Endothelial cell of umbilical vein (primary cell): ENCODE results near the gene NAA40. TPM values are rescaled to one million over a fixed set of nuclear protein-coding genes. Genes with fewer than 3 reads are reported as not detected.
A peak's percentile ranks its signal among the peaks of the same experiment; 100 is the strongest.

Experiments
- BruUV-seq: library from RNA; stranded (reverse); fragments of 400-500 nt; replicated peaks from 2 replicates; lab custom pipeline; 2021; lab: Mats Ljungman, UMichigan
- CTCF ChIA-PET: fragments of 300-600, 350-600 bp; sonication (Branson Sonifier 250); formaldehyde crosslinking; loops from one replicate; lab custom pipeline; 2021; ENCODE audit warnings: antibody characterized with exemption, inconsistent platforms; lab: Charles Lee
- POLR2A ChIA-PET: fragments of 300-600, 350-600 bp; sonication (Branson Sonifier 250); formaldehyde crosslinking; loops from one replicate; lab custom pipeline; 2021; ENCODE audit warnings: antibody characterized with exemption, inconsistent platforms; lab: Charles Lee
- DNase-seq: peaks from one replicate; pipeline ENCODE4 v3.0.0-alpha.2; 2011; ENCODE audit warnings: low read depth, low spot score
- FAIRE-seq: peaks from 2 replicates; lab custom pipeline; 2011; peaks lifted over from hg19 to GRCh38; lab: Jason Lieb, UNC
- H2AFZ ChIP-seq: 2 replicates; pipeline ENCODE4 v1.6.0; 2012; ENCODE audit warnings: low read depth, low read length, control low read depth, inconsistent platforms
- H3K27ac ChIP-seq: 2 replicates; pipeline ENCODE4 v1.5.1; 2011; ENCODE audit warnings: low read depth, mild to moderate bottlenecking, control low read depth, low read length, moderate library complexity; ENCODE audit not compliant: insufficient read depth
- H3K27me3 ChIP-seq, 2 experiments: 2 replicates each; pipeline versions ENCODE4 v1.6.0 to v1.6.1; 2011; ENCODE audit warnings: low read length in 2 of 2, mixed read lengths in 1 of 2; ENCODE audit not compliant: control insufficient read depth in 2 of 2, insufficient read depth in 2 of 2
- H3K36me3 ChIP-seq, 2 experiments: 2 replicates in 1 of 2; 3 replicates in 1 of 2; pipeline ENCODE4 v1.5.1; 2011; ENCODE audit warnings: low read length in 2 of 2, mild to moderate bottlenecking in 1 of 2, moderate library complexity in 1 of 2; ENCODE audit not compliant: control insufficient read depth in 2 of 2, insufficient read depth in 2 of 2; ENCODE audit errors: extremely low read depth in 1 of 2
- H3K4me1 ChIP-seq: 3 replicates; pipeline ENCODE4 v1.5.1; 2011; ENCODE audit warnings: mild to moderate bottlenecking, low read length; ENCODE audit not compliant: control insufficient read depth, insufficient read depth; ENCODE audit errors: extremely low read depth
- H3K4me2 ChIP-seq: 2 replicates; pipeline ENCODE4 v1.6.1; 2011; ENCODE audit warnings: low read length, control low read depth, mixed read lengths; ENCODE audit not compliant: insufficient read depth
- H3K4me3 ChIP-seq, 3 experiments: fragments of 200-600 bp in 1 of 3; sonication (generic), shearing (Covaris generic) in 1 of 3; replicated peaks in 1 of 3; 2 replicates each; pipeline ENCODE4 v1.5.1; 2011 to 2016; ENCODE audit warnings: control low read depth in 3 of 3, low read length in 3 of 3, mild to moderate bottlenecking in 2 of 3, inconsistent platforms in 1 of 3, low read depth in 1 of 3, moderate library complexity in 1 of 3; ENCODE audit not compliant: insufficient read depth in 1 of 3
- H3K79me2 ChIP-seq: 2 replicates; pipeline ENCODE4 v1.6.0; 2012; ENCODE audit warnings: low read length, inconsistent platforms; ENCODE audit not compliant: control insufficient read depth, insufficient read depth
- H3K9ac ChIP-seq: replicated peaks from 2 replicates; pipeline ENCODE3; 2011; ENCODE audit warnings: low read length, control low read depth; ENCODE audit not compliant: insufficient read depth; ENCODE audit errors: extremely low read depth
- H3K9me1 ChIP-seq: replicated peaks from 3 replicates; pipeline ENCODE4 v1.6.0; 2011; ENCODE audit warnings: mild to moderate bottlenecking, low read length; ENCODE audit not compliant: control insufficient read depth, insufficient read depth; ENCODE audit errors: extremely low read depth
- H3K9me3 ChIP-seq: replicated peaks from 2 replicates; pipeline ENCODE4 v1.5.1; 2012; ENCODE audit warnings: low read length, inconsistent platforms; ENCODE audit not compliant: control insufficient read depth, insufficient read depth
- H4K20me1 ChIP-seq: replicated peaks from 2 replicates; pipeline ENCODE3; 2011; ENCODE audit warnings: mild to moderate bottlenecking, low read length; ENCODE audit not compliant: control insufficient read depth, insufficient read depth; ENCODE audit errors: extremely low read depth
- MAX ChIP-seq: IDR thresholded peaks from 2 replicates; pipeline ENCODE4 v1.6.1; 2011; ENCODE audit not compliant: insufficient read depth, insufficient read length
- POLR2AphosphoS5 ChIP-seq: IDR thresholded peaks from 2 replicates; pipeline ENCODE4 v1.6.1; 2012; ENCODE audit warnings: low read depth, mild to moderate bottlenecking, control low read depth, low read length, moderate library complexity; ENCODE audit not compliant: insufficient read depth
- dilution Hi-C: fragments of 300-500 bp; cut with MboI; formaldehyde crosslinking; loops from one replicate; pipeline ENCODE4 v1.15.0; 2019; ENCODE audit warnings: low sequenced_read_pairs; ENCODE audit not compliant: extremely low pct_ligation_motif_present
- intact Hi-C: fragments of 100-400 bp; cut with micrococcal nuclease; formaldehyde crosslinking; loops from one replicate; pipeline ENCODE4 v1.10.0; 2022
- polyA plus RNA-seq, 4 experiments: library from polyadenylated mRNA; depleted of rRNA in 3 of 4; stranded (reverse) in 3 of 4; unstranded in 1 of 4; fragments of >200 nt; gene quantifications; 2 replicates each; pipeline versions ENCODE4 v1.2.1 to v1.2.3, GENCODE V29; 2011 to 2012; ENCODE audit warnings: missing spikeins in 1 of 4
- total RNA-seq: library from RNA; stranded (reverse); gene quantifications from 2 replicates; pipeline ENCODE4 v1.2.3, GENCODE V29; 2021

Gene NAA40
- total and polyA plus RNA-seq, 2 donors (not counting 3 experiments of a cell fraction or from before 2014, with no cell fraction given) = 28.5 to 32.3 TPM

GRCh38 chr11:63916837-63917691 lies 21.7 kb upstream of the NAA40 start, which contains the start of gene RCOR2:
Gene RCOR2, minus strand, starts transcription at chr11:63917164. Its CDS starts 708 bp downstream, at chr11:63916456.
- Histone ChIP-seq H3K9me3 (no peaks in the 10 kb centered on the region), H3K4me2 (peak within 1 kb of the TSS; percentile 71), H4K20me1 (no peaks in the 10 kb centered on the region), H3K79me2 (no peaks in the 10 kb centered on the region), H3K27ac (no peak within 1 kb of the TSS), H3K9me1 (no peaks in the 10 kb centered on the region), H2AFZ (peak within 1 kb of the TSS; percentile 92), H3K9ac (no peak within 1 kb of the TSS), H3K4me3 (peak within 1 kb of the TSS; percentile 25 to 34 (median 32)), H3K27me3 (peaks cover 0 to 4% of the 10 kb centered on the region in 2 experiments), H3K36me3 (no peaks in the 10 kb centered on the region), H3K4me1 (peaks cover 7% of the 10 kb centered on the region)
- CTCF ChIA-PET = interaction anchor here (0.5 to 2.3 kb wide), 13 partner anchors 10 to 157 kb away, joined by 3 to 16 read pairs (median 5); partner anchors contain the start of genes MARK2, NAA40 and ZFTA
- dilution Hi-C loops = no loop called here
- intact Hi-C loops = loop anchor here (2.0 to 5.0 kb wide), 2 partner anchors 22 to 230 kb away; partner anchors contain the start of gene NAA40
- POLR2A ChIA-PET = interaction anchor here (0.7 kb wide), 1 partner anchor 29 kb away, joined by 3 read pairs; no protein-coding TSS in a partner anchor
- peak; percentile 52 for DNase-seq
- peak; percentile 18 for TF ChIP-seq POLR2AphosphoS5
- no peak for TF ChIP-seq MAX
- no TSS peak for BruUV-seq
- no peak for FAIRE-seq
